ENCODE measurements around the gene LRRTM2.
"Not testable (repeated sequence)": the region's sequence is repeated elsewhere in the genome, so short reads cannot be mapped to it uniquely, and the experiment has no call there.

LRRTM2 gene

DNA sequence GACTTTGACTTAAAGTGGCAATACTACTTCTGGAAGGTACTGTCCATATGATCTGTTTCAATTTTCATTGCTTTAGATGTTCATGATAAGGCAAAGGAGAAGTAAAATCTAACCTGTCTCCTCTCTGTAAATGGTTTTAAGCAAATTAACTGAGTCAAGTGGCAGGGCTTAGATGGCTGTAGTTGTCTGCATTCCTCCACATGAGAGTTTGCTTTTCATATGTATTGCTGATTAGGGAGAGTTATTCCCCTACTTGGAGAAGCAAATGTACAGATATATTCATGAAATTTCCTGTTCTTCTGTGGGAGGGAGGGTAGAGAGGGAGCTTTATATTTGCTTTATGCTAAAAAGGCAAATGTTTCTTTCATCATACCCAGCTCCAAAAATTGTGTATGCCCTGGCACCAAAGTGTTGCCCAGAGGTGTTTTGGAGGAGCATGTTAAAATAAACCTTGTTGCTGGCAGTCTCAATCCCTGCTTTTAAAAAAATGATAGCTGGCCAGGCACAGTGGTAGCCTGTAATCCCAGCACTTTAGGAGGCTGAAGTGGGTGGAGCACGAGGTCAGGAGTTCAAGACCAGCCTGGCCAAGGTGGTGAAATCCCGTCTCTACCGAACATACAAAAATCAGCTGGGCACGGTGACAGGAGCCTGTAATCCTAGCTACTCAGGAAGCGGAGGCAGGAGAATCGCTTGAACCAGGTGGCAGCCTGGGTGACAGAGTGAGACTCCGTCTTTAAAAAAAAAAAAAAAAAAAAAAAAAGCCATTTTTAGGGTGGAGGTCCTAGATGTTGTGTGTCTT, 3.5 kb upstream of the LRRTM2 start:
- FAIRE-seq = no peak

DNA sequence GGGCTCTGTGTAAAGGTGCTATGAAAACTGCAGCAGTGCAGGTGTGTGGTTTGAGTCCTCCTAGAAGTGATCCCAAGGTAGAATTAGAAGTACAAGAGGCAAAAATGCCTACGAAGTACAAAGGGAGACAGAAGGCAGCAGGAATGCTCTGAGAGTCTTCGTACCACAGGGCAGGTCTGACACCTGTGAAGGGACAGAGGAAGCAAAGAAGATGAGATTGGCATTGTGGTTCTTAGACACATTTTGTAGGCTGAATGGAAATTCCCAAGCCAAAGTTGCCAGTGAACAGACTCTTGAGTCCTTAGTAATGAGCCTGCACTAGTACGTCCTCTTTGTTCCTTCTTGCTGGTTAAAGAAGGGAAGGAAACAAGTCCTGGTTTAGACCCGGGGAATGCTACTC, 1.7 kb upstream of the LRRTM2 start:
- FAIRE-seq = no peak

DNA sequence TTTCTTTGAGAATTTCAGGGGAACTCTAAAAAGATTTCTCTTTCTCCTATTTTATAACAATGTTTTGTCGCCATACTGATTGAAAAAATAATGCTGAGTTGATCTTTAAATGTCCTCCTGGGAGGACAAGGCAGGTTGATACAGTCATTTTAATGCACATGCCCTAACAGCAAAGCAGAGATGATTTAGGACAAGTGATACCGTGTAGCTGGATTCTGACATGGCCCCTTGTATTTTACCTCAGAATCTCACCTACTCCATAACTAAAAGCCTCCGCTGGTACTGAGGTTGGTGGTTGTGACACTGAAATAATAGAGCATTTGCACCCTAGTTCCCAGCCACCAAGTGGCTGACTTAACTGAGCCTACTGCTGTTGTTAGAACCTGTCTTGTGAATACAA, 811 bp upstream of the LRRTM2 start:
- FAIRE-seq = no peak

DNA sequence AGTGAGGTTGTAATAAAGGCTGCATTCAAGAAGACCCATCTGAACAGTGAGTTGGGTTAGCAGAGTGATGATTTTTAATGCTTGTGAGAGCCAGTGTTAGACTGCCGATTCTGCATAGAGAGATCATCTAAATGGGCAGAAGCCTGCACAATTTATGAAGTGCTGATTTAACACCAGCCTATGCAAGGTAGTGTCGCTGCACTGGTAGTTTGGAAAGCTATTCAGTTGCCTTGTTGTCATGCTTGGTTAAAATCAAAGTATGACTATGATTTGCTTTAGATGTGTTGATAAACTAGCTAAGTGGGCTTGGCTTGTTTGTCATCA, 379 bp upstream of the LRRTM2 start:
- no peak for FAIRE-seq

DNA sequence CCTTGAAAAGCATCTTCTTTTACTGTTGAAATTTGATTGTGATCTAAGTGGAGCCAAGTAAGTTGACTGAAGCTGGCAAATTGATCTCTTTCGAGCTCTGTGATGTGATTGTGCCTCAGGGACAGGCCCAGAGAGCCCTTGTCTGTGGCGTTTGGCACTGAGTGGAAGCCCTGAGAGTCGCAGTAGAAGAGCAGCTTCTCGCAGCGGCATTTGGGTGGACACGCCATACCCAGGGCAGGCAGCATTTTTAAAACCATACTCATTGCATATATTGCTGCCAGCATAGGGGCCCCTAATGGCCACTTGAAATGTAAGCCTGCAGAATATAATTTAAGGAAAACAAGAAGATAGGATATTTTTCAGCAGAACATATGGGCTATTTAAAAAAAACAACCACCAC, 894 bp downstream of the LRRTM2 start:
- no peak for FAIRE-seq

DNA sequence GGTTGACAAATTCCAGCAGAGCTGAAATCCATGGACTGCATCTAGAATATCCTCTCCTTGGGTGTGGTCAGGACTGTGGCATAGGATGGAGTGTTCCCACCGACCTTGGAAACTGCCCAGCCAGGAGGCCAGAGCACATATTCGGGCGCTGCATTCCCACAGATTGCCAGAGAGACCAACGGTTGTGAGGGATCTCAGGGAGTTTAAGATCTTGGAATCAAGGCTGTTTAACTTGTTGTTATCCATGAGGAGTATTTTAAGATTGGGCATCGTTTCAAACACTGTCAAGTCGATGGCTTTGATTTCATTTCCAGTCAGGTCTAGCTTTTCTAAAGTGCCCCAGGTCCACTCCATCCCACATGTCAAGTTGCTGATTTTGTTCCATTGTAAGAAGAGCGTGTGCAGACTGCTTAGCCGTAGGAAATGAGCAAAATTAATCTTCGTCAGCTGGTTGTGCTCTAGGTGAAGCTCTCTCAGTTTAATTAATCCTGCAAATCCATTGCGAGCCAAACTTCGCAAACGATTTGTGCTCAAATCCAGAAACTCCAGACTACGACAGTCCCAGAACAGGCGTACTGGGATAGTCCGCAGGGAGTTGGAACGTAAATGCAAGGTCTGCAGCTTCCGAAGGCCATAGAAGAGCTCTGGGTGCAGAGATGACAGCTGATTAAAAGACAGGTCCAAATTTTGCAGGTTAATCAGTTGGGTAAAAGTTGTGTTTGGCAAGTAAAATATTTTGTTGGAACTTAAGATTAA, 1.5 kb downstream of the LRRTM2 start:
- no peak for FAIRE-seq

DNA sequence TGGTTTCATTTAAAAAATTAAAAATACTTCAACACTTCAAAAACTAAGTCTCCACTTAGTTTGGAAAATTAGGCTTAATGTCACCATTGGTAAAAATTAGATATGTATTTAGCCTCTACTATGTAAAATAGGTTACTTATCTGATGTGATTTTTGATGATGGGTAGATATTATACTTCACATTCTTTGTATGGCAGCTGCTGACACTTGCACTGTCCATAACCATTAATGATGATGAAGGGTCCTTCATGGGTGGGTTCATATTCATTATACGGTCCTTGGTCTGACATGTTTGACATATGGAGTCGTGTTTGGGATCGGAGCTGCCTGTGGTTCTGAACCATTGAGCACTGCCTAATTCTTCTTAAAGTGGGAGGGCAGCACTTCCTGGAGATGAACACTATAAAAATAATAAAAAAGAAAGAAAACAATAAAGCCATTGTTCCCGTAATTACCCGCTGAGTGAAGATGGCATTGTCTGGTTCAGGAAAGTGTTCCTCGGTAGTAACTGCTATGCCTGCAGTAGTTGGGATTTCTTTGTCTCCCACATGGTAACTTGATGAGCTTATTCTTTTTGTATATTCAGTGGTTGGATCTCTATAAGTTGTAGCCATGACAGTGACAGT, 2.2 kb downstream of the LRRTM2 start:
- no peak for FAIRE-seq

DNA sequence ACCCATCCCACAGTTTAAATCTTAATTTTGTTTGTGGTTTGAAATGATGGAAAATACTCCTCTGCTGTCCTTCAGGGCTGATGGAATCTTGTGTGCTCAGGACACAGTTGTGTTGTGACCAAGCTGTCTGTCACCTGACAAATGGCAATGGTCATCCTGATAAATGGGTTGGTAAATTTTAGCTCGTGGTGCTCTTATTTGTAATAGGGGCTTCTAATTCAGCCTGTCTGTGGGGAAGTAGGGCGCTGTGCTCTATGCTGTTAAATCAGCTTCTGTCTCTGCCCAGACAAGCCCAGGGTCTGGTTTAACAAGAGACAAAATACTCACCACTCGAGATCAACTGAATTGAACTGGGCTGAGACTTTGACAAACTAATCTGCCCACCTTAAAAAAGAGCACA, 4.5 kb downstream of the LRRTM2 start:
- no peak for FAIRE-seq

DNA sequence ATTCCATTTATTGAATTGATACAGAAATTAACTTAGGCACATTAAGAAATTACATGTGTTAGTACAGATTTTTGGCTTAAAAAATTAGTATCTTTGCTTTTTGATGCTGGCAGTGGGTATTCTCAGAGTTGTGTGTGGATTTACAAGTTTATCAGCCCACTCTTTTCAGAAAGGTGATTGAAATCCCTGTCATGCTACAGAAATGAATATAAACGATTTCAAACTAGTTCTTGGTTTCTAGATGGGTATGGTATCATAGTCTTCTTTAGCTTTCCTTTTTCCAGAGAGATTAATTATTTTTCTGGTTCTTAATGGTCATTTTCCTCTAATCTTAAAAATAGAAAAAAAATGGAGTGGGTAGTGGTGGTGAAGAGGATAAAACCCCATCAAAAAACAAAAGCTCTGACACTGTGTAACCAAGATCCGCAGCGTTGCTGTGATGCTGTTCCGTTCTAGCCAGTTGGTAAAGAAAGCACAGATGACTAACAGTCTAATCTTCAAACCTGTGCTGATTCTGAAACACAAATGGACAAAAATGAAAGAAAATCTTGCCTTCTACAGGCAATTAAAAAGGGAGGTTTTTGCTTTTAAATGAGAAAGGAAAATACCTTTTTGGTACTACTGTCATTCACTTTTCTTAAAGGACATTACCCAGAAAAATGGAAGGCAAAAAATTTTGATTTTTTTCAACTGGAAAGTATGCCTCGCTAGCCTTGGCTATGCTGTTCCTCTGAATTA, 5.2 kb downstream of the LRRTM2 start:
- FAIRE-seq = no peak

DNA sequence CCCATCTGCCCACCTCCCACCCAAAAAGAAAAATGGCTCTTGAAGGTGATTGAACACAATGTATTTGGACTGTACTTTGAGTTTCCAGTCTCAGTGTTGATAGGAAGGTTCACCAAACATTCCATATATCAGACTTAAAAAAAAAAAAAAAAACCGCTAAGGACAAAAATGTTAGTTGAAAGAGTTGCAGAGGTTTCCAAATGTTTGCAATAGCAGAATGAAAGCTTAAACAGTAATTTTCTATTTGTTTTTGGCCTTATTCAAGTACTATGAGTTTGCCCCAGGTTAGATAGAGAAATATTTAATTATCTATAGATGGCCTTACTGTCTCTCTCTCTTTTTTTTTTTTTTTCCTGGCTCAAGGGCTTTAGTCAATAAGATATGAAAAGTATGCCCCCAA, 6.1 kb downstream of the LRRTM2 start:
- no peak for FAIRE-seq

DNA sequence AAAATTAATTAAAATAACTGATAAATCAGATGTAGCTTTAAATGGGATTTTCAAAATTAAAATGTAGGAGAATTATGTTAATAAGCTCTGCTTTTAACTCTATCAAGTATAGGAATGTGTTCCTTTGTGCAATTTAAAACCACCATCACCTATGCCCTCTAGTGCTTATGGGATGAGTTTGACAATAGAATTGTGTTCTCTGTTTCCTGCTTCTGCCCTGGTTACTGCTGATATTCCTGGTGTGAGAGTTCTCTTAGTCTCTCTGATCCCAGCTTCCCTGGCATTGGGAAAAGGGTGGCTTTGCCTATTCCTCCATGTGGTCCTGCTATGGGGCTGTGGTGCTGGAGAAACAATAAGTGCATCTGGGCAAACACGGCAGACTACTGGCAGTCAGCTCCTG, 8.1 kb downstream of the LRRTM2 start:
- no peak for FAIRE-seq

DNA sequence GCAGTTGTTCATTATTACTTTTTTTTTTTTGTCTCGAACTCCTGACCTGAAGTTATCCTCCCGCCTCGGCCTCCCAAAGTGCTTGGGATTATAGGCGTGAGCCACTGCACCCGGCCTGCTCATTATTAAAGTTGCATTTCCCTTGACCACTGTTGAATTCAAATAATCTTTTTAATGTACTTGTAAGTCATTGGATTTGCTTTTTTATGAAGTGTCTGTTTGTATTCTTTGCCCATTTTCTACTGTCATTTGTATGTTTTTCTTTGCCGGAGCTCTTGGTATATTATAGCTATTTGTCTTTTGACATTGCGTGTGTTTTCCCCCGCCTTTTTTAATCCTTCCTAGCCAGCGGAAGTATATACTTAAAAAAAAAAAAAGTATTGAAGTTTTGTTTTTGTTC, 22.0 kb downstream of the LRRTM2 start:
- no peak for FAIRE-seq

DNA sequence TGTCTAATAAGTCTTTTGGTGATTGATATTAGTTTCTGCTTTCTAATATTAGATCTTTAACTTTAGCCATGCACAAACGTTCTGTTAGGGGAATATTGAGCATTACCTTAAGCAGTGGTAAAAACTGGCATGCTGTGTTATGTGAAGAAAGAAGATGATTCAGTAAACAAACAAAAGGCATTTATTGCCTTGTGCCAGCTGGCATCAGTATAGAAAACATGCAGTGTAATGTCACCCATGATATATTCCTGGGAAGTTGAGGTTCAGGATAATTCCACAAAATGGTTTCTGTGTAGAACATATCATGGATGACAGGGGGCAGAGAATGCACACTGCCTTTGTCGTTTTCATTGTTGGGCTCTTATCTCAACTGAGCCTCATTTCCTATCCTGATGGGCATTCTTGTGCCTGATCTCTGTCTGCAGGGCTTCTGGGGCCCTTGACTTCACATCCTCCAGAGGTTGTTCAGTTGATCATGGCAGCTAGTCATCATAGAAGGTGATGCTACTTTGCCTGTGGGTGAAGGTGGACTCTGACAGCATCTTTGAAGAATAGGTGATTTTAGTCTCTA, 24.2 kb downstream of the LRRTM2 start:
- no peak for FAIRE-seq

DNA sequence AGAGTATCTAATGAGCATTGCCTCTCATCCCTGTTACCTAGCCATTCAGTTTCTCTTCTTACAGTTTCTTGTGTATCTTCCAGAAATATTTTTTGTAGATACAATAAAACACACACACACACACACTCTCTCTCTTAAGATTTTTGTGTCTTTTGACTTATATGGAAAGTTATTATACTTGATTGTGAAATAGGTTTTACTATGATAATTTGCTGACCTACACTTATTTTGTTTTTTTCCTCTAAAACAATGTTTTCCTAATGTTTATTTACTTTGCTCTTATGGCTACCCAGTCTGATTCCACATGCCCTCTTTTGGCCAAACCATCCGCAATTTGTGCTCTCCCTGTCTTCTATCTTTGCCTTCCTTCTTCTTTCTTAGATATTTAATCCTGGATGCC, 25.3 kb downstream of the LRRTM2 start:
- no peak for FAIRE-seq

DNA sequence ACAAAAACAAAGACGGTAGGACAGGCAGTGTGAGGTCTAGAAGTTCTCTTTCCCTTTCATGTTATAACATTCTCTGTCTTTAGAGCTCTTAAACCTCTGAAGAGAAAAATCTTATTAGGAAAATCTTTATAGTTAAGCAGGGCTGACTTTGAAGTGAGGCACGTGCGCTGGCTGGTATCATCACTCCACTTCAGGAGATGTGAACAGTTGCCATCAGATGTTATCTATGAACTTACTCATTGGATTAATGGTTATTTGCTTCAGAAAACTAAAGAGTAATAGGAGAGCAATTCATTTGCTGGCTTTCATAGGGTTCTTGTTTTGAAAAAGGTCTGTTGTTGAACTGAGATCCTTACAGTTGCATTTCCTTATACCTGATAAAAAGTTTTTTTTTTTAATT, 25.7 kb downstream of the LRRTM2 start:
- FAIRE-seq = no peak

DNA sequence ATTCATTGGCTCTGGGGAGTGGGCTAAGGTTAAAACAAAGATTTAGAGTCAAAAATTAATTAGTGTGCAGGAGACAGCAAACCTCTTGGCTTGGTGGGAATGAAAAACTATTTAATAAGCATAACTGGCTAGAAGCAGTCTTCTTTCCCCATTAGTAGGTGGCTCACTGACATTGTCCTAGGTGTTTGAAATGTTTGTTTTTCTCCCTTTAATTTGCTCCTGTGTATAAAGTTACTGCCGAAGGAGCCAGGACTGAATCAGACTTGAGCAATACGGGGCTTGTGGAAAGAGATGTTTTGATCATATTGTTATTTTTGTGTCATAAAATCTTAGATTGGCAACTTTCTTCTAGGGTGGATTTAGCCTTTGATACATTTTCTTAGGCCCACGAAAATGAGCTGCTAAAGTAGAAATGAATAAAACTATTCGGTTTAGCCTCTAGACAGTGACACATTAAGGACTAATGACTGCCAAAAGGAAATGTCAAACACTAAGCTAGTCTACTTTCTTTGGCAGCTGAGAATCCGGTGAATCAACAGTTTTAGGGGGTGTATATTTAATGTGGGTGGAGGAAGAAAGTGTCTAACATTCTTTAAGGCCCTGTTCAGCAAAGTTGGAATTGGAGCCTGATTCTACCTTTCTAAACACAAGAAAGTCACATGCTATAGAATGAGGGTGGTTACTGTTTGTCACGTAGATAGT, 30.2 kb downstream of the LRRTM2 start:
- no peak for FAIRE-seq

DNA sequence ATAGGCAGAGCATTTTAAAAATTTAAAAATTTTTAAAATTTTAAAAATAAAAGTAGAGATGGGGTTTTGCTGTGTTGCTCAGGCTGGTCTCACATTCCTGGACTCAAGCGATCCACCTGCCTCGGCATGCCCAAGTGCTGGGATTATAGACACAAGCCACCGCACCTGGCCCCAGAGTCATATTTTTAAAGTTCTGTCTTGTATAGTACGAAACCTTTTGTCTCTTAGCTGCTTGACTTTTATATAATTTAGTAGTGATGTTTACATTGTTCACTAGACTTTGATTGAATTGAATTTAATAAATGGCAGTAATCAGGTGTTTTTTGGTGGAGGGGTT, 31.0 kb downstream of the LRRTM2 start:
- no peak for FAIRE-seq

DNA sequence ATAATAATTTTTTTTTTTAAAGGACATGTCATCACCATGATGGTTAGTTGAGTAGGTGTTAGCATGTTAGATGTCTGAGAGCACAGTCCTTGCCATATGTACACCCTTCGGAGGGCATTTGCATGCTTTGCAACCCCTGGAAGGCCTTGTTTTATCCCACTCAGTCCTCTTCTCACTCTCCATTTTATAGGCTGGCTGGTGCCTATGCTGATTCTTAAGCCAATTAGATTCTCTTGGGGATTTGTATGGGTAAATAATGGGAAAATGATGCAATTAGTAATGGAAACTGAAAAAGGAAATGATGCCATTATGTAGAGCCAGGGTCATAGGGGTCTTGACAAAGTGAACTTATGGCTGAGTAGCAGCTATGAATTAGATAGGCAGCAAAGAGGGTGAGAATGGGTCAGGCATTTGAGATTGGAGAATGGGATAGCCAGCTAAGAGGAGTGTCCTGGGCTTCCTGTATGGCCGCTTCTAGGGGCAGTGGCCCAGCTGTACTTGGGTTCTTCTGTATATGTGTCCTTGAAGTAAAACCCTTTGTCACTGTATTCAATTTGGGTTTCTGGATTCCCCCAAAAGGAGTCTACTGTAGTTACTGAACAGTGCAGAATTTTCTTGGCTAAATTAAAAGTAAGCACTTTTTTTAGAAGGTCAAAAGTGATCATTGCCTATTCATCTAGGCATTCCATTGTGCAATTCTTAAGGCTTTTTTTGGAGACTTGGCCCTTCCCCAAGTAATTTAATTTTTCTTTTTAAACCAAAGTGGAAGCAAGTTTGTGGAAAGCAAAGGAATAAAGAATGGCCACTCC, 31.6 kb downstream of the LRRTM2 start:
- no peak for FAIRE-seq

DNA sequence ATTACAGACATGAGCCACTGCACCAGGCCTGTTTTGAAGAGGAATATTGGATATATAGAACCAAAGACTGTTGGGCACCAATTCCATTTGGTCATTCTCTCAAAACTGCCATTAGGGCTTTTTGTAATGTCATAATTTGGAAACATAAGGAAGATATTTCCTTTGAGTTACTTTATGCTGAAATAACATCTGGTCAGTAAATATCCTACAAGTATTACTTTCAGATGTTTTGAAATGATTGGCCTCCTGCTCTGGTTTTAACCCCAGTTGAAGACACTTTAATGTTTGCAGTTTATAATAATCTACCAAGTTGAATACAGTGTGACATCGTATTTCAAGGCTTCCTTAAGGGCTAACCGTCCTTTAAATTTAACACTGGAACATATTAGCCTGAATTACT, 33.6 kb downstream of the LRRTM2 start:
- FAIRE-seq = no peak

DNA sequence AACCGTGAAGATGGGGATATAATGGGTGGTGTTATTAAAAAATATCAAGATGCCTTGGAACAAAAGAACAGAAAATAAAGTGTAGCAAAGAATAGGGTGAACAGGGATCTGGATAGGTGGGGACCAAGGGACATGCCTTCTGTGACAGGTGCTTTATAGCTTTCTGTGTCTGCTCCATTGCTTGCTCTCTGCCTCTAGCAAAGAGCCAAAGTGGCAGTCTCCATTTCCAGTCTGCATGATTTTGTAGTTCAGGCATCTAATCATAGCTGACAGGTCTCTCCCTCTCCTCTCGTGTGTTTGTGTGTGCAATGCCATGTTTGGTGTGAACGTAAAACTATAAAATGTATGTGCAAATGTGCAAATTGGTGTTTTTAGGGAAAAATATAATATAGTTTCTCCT, 35.0 kb downstream of the LRRTM2 start:
- no peak for FAIRE-seq

DNA sequence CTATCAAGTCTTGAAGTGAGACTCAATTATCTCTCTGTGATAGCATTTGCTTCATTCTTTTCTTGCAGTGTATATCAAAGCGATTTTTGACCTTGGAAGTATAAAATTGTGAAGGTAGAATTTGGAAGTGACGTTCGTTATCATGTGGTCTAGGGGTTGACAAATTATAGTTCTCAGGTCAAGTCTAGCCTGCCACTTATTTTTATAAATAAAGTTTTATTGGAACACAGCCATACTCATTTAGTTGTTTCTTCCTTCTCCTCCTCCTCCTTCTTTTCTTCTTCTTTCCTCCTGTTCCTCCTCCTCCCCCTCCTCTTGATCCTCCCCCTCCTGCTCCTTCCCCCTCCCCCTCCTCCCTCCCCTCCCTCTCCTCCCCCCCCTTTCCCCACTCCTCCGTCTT, 38.0 kb downstream of the LRRTM2 start:
- no peak for FAIRE-seq

DNA sequence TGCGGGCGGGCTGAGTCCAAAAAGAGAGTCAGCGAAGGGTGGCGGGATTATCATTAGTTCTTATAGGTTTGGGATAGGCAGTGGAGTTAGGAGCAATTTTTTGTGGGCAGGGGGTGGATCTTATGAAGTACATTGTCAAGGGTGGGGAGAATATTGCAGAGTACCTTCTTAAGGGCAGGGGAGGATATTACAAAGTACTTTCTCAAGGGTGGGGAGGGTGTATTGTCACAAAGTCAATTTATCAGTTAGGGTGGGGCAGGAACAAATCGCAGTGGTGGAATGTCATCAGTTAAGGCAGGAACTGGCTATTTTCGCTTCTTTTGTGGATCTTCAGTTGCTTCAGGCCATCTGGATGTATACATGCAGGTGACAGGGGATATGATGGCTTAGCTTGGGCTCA, 40.3 kb downstream of the LRRTM2 start:
- FAIRE-seq = not testable (repeated sequence)
